Measurements from ENCODE around the gene RASSF1.
A peak's percentile ranks its signal among the peaks of the same experiment; 100 is the strongest.

RASSF1 gene, protein sequence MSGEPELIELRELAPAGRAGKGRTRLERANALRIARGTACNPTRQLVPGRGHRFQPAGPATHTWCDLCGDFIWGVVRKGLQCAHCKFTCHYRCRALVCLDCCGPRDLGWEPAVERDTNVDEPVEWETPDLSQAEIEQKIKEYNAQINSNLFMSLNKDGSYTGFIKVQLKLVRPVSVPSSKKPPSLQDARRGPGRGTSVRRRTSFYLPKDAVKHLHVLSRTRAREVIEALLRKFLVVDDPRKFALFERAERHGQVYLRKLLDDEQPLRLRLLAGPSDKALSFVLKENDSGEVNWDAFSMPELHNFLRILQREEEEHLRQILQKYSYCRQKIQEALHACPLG

DNA sequence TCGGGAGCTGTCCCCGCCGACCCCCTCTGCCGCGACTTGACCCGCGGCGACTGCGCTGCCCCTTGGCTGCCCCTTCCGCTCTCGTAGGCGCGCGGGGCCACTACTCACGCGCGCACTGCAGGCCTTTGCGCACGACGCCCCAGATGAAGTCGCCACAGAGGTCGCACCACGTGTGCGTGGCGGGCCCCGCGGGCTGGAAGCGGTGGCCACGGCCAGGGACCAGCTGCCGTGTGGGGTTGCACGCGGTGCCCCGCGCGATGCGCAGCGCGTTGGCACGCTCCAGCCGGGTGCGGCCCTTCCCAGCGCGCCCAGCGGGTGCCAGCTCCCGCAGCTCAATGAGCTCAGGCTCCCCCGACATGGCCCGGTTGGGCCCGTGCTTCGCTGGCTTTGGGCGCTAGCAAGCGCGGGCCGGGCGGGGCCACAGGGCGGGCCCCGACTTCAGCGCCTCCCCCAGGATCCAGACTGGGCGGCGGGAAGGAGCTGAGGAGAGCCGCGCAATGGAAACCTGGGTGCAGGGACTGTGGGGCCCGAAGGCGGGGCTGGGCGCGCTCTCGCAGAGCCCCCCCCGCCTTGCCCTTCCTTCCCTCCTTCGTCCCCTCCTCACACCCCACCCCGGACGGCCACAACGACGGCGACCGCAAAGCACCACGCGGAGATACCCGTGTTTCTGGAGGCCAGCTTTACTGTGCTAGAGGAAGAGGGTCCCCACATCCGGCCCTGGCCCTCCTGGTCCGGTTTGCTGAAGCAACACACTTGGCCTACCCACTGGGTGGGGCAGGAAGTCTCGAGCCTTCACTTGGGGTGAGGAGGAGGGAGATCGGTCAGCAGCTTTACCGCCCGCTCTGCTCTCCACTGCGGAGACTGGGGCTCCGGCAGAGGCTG lies at the start of gene RASSF1:
RASSF1 (minus strand) TSS at position 389 of the 882 bp plus-strand sequence; CDS start at position 358, 31 bp downstream.
- peak within 1 kb of the TSS; percentile 24 for H3K9ac ChIP-seq (ENCODE audit: low read depth, low read length)
- peaks cover 3% of the 10 kb centered on the region for H3K4me1 ChIP-seq (ENCODE audit: control insufficient read depth, insufficient read depth, low read length)
- H3K36me3 ChIP-seq (ENCODE audit: control insufficient read depth, insufficient read depth, low read length) = no peaks in the 10 kb centered on the region
- H3K27me3 ChIP-seq (ENCODE audit: control insufficient read depth, insufficient read depth, low read length) = peaks cover 70% of the 10 kb centered on the region
- H3K9me3 ChIP-seq (ENCODE audit: control insufficient read depth, insufficient read depth, low read length) = no peaks in the 10 kb centered on the region
- peak within 1 kb of the TSS; percentile 58 for H3K4me3 ChIP-seq (ENCODE audit: low read depth, low read length)

DNA sequence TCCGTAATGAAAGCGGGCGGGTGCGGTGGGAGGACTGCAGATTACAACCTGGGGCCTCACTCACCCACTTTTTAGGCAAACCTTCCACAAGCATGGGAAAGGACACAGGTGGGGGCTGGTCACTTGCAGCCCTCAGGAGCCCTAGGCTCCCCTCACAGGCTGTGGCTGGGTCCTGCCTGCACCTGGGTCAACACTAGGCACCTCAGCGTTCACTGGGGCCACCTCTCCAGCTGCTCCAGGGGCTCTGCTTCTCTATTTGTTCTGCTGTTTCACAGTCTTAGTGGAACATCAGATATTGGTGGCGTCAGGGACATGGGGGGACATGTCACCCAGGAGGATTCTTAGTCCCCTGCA lies 48.8 kb upstream of the RASSF1 start:
- no peaks in the 10 kb centered on the region for H3K36me3 ChIP-seq (ENCODE audit: control insufficient read depth, insufficient read depth, low read length)
- H3K4me3 ChIP-seq (ENCODE audit: low read depth, low read length) = no peak overlapping the region
- no peaks in the 10 kb centered on the region for H3K4me1 ChIP-seq (ENCODE audit: control insufficient read depth, insufficient read depth, low read length)
- H3K9ac ChIP-seq (ENCODE audit: low read depth, low read length) = no peak overlapping the region
- H3K27me3 ChIP-seq (ENCODE audit: control insufficient read depth, insufficient read depth, low read length) = no peaks in the 10 kb centered on the region
- no peaks in the 10 kb centered on the region for H3K9me3 ChIP-seq (ENCODE audit: control insufficient read depth, insufficient read depth, low read length)

DNA sequence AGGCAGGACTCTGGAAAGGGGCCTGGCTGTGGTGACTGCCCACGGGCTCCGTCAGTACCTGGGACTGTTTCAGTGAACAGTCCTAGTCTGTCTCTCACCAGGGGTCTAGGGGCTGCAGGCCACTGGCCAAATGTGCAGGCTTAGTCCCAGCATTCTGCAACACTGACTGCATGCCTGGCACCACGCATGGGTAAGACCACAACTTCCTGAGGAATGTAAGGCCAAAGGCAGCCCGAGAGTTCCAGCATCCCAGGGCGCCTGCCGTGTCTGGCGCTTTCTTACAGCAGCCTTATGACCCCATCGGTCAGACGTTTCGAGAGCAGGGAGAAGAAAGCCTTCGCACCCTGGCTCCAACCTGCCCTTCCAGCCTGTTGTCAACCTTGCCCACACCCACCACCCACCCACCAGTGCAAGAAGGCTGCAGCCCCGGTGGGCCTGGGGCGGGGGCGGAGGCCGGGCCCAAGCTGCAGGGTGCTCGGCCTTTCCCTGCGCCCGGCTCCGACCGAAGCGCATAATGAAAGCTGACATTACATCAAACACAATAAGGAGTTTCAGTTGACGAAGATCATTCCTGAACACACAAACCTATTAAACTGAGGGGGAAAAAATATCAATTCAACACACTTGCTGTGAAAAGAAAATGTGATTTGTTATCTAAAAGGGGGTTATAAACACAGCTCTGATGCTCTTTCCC lies 48.2 kb upstream of the RASSF1 start:
- H3K4me3 ChIP-seq (ENCODE audit: low read depth, low read length) = no peak overlapping the region
- no peaks in the 10 kb centered on the region for H3K27me3 ChIP-seq (ENCODE audit: control insufficient read depth, insufficient read depth, low read length)
- no peaks in the 10 kb centered on the region for H3K36me3 ChIP-seq (ENCODE audit: control insufficient read depth, insufficient read depth, low read length)
- H3K9ac ChIP-seq (ENCODE audit: low read depth, low read length) = no peak overlapping the region
- no peaks in the 10 kb centered on the region for H3K4me1 ChIP-seq (ENCODE audit: control insufficient read depth, insufficient read depth, low read length)
- H3K9me3 ChIP-seq (ENCODE audit: control insufficient read depth, insufficient read depth, low read length) = no peaks in the 10 kb centered on the region

DNA sequence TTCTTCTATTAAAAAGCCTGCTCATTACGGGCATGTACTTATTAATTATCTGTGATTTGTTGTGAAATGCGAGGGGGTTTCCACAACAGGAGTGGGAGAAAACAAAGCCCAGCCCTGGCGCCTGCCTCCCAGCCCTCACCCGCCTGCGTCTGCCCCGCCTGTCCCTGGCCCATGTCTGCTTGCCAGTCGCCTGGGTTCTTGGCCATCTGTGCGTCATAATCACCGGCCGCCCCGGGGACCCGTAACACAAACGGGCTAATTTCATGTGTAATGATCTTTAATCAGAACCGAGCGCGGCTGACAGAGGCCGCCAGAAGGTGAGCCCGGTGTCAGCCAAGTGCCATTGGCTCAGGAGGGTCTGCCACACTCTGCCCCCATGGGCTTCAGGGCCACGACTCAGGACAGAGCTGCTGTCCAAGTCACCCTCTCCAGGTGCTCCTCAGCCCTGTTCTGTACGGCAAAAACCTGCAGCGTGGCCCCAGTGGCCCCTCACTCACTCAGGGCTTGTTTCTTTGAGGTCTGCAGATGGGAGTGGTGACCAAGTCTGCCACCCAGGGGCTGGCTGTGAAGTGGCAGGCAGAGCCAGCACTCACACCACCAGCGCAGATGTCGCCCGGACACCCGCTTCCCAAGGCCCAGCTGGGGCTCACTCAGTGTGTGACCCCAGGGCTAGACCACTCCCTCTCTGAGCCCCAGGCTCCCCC lies 47.5 kb upstream of the RASSF1 start:
- H3K27me3 ChIP-seq (ENCODE audit: control insufficient read depth, insufficient read depth, low read length) = no peaks in the 10 kb centered on the region
- H3K9me3 ChIP-seq (ENCODE audit: control insufficient read depth, insufficient read depth, low read length) = no peaks in the 10 kb centered on the region
- no peak overlapping the region for H3K4me3 ChIP-seq (ENCODE audit: low read depth, low read length)
- no peak overlapping the region for H3K9ac ChIP-seq (ENCODE audit: low read depth, low read length)
- no peaks in the 10 kb centered on the region for H3K36me3 ChIP-seq (ENCODE audit: control insufficient read depth, insufficient read depth, low read length)
- H3K4me1 ChIP-seq (ENCODE audit: control insufficient read depth, insufficient read depth, low read length) = no peaks in the 10 kb centered on the region

DNA sequence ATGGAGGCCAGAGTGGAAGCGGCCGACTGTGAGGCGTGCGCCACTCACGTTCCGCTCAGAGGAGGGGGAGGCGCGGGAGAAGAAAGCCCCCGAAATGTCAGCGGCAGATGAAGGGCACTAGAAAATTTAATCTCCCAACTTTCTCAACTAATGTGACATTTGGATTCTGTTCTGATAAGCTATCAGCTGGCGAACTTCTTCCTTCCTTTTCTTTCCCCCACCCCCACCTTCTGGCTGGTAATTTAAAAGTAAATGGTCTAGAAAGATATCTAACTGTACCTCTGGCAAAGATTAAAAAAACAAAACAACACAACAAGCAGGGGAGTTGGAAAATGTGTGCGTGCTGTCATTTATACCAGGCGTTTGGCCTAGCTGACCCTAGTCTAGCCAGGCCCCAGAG lies 45.1 kb upstream of the RASSF1 start:
- Histone ChIP-seq H3K36me3 (ENCODE audit: control insufficient read depth, insufficient read depth, low read length) (no peaks in the 10 kb centered on the region), H3K4me1 (ENCODE audit: control insufficient read depth, insufficient read depth, low read length) (no peaks in the 10 kb centered on the region), H3K9ac (ENCODE audit: low read depth, low read length) (no peak overlapping the region), H3K27me3 (ENCODE audit: control insufficient read depth, insufficient read depth, low read length) (no peaks in the 10 kb centered on the region), H3K4me3 (ENCODE audit: low read depth, low read length) (no peak overlapping the region), H3K9me3 (ENCODE audit: control insufficient read depth, insufficient read depth, low read length) (no peaks in the 10 kb centered on the region)

DNA sequence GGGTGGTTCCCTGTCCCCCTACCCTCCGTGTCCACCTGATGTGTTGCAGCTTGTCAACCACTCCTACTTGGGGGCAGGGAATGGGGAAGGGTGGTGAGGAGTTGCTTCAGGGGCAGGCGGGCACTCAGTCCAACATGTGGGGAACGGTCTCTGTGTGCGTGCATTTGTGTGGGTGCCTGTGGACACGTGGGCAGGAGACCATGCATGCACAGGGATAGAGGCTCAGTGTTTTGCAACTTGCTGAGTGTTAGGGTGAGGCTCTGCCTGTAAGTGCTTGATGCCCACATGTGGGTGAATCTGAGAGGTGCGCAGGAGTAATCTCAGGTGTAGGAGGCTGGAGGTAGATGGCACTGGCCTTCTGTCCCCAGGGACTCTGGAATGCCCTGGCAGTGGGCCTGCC lies 43.1 kb upstream of the RASSF1 start:
- Histone ChIP-seq H3K4me3 (ENCODE audit: low read depth, low read length) (no peak overlapping the region), H3K4me1 (ENCODE audit: control insufficient read depth, insufficient read depth, low read length) (no peaks in the 10 kb centered on the region), H3K9me3 (ENCODE audit: control insufficient read depth, insufficient read depth, low read length) (no peaks in the 10 kb centered on the region), H3K36me3 (ENCODE audit: control insufficient read depth, insufficient read depth, low read length) (no peaks in the 10 kb centered on the region), H3K9ac (ENCODE audit: low read depth, low read length) (no peak overlapping the region), H3K27me3 (ENCODE audit: control insufficient read depth, insufficient read depth, low read length) (no peaks in the 10 kb centered on the region)

DNA sequence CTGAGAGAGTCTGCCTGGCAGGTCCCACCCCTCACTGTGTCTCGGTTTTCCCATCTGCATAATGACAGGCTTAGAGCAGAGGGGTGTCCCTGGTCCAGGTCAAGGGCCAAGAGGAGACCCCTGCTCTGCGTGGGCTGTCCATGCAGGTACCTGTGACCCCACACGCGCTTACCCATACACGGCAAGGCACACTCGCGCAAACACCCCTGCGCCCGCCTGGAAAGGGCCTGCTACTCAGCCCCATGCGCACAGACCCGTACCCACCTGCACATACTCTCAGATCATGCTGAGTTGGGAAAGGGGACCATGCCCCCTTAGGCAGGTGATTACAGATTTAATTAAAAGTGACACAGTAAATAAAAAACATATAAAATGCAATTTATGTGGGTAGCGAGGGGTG lies 42.1 kb upstream of the RASSF1 start:
- no peaks in the 10 kb centered on the region for H3K36me3 ChIP-seq (ENCODE audit: control insufficient read depth, insufficient read depth, low read length)

DNA sequence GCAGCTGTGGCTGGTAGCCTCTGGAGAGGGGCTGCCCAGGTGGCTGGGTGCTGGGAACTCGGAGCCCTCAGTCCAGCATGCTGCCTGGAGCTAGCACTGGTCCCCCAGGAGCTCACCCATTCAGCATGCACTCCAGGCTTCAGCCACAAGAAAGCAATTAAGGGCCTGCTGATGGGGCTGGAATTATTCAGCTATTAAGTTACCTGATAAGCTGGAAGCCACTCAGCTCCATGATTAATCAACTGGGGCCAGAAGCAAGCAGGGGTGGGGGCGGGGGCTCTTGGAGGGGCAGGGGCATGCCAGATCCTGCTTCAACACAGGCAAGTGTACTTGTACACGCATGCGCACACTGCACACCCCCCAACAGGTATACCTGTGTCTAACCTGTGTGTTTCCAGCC lies 40.7 kb upstream of the RASSF1 start:
- H3K9ac ChIP-seq (ENCODE audit: low read depth, low read length) = no peak overlapping the region
- no peak overlapping the region for H3K4me3 ChIP-seq (ENCODE audit: low read depth, low read length)
- H3K27me3 ChIP-seq (ENCODE audit: control insufficient read depth, insufficient read depth, low read length) = no peaks in the 10 kb centered on the region
- no peaks in the 10 kb centered on the region for H3K4me1 ChIP-seq (ENCODE audit: control insufficient read depth, insufficient read depth, low read length)
- H3K9me3 ChIP-seq (ENCODE audit: control insufficient read depth, insufficient read depth, low read length) = no peaks in the 10 kb centered on the region
- H3K36me3 ChIP-seq (ENCODE audit: control insufficient read depth, insufficient read depth, low read length) = no peaks in the 10 kb centered on the region

More for the DNA sequence above, 42.1 kb upstream of the RASSF1 start:
- Histone ChIP-seq H3K27me3 (ENCODE audit: control insufficient read depth, insufficient read depth, low read length) (no peaks in the 10 kb centered on the region), H3K9ac (ENCODE audit: low read depth, low read length) (no peak overlapping the region), H3K4me3 (ENCODE audit: low read depth, low read length) (no peak overlapping the region), H3K9me3 (ENCODE audit: control insufficient read depth, insufficient read depth, low read length) (no peaks in the 10 kb centered on the region), H3K4me1 (ENCODE audit: control insufficient read depth, insufficient read depth, low read length) (no peaks in the 10 kb centered on the region)

DNA sequence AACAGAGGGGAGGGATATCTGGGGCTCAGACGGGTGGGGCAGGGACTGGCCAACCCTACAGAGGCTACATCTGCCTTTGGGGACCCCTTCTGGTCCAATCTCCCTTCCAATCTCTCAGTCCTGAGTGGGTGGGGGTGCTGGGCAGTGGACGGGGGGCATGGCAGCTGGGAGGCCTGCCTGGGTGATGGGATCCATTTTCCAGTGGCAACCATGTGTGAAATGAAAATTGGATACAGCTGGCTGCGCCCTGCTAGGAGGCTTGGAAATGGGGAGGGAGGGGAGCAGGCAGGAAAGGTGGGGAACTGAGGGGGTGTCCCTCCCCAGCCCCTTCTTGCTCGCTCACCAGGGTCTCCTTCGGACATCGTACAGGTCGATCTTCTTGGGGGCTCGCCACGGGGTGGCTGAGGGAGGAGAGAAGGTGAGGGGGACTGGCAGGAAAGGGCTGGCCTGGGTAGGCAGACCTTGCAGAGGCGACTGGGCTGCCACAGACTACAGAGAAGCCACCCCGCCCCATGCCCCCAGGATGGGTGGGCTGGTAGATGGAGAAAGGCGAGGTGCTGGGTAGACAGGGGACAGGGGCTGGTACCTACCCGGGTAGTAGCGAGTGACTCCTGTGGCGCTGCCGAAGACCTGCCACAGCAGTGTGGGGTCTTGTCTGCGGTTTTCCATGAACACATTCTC lies 39.9 kb upstream of the RASSF1 start:
- no peaks in the 10 kb centered on the region for H3K4me1 ChIP-seq (ENCODE audit: control insufficient read depth, insufficient read depth, low read length)
- no peaks in the 10 kb centered on the region for H3K9me3 ChIP-seq (ENCODE audit: control insufficient read depth, insufficient read depth, low read length)
- H3K36me3 ChIP-seq (ENCODE audit: control insufficient read depth, insufficient read depth, low read length) = no peaks in the 10 kb centered on the region
- H3K27me3 ChIP-seq (ENCODE audit: control insufficient read depth, insufficient read depth, low read length) = no peaks in the 10 kb centered on the region
- no peak overlapping the region for H3K4me3 ChIP-seq (ENCODE audit: low read depth, low read length)
- no peak overlapping the region for H3K9ac ChIP-seq (ENCODE audit: low read depth, low read length)

DNA sequence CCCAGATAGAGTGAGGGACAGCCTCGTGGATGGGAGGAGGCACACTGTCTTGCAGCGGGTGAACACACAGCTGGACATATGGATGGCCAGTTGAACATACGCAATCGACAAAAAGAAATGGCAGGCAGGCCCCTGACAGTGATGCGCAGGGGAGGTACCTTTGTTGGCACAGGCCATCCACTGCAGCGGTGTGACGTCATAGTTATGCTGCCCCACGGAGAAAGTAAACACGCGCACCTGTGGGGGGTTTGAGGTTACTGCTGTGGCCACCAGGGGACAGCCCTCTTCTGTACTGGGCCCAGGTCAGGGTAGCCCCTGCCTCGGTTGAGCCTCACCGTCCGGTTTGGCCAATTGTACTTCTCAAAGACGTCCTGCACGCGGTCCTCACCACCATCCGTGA lies 38.1 kb upstream of the RASSF1 start:
- H3K4me3 ChIP-seq (ENCODE audit: low read depth, low read length) = no peak overlapping the region
- H3K36me3 ChIP-seq (ENCODE audit: control insufficient read depth, insufficient read depth, low read length) = peaks cover 5% of the 10 kb centered on the region
- H3K4me1 ChIP-seq (ENCODE audit: control insufficient read depth, insufficient read depth, low read length) = peaks cover 2% of the 10 kb centered on the region
- no peaks in the 10 kb centered on the region for H3K27me3 ChIP-seq (ENCODE audit: control insufficient read depth, insufficient read depth, low read length)
- H3K9me3 ChIP-seq (ENCODE audit: control insufficient read depth, insufficient read depth, low read length) = no peaks in the 10 kb centered on the region
- no peak overlapping the region for H3K9ac ChIP-seq (ENCODE audit: low read depth, low read length)

DNA sequence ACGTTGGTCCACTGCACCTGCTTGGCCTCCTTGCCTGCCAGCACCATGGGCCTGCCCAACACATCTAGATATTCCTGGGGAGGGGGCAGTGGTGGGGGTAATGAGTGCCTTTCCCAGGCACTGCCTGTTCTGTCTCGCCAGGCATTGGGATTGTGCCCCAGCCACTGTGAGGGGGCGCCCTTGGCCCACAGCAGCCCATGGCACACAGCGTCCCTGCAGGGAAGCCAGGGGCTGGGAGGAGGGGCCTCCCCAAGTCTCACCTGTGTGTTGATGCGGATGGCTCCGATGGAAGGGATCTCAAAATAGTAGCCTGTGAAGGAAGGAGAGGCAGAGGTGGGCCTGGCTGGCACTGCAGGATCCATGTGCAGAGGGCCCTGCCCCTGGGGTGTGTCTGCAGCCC lies 37.4 kb upstream of the RASSF1 start:
- no peak overlapping the region for H3K4me3 ChIP-seq (ENCODE audit: low read depth, low read length)

More for the DNA sequence above, 37.4 kb upstream of the RASSF1 start:
- peaks cover 5% of the 10 kb centered on the region for H3K36me3 ChIP-seq (ENCODE audit: control insufficient read depth, insufficient read depth, low read length)
- H3K9me3 ChIP-seq (ENCODE audit: control insufficient read depth, insufficient read depth, low read length) = no peaks in the 10 kb centered on the region
- no peak overlapping the region for H3K9ac ChIP-seq (ENCODE audit: low read depth, low read length)
- H3K4me1 ChIP-seq (ENCODE audit: control insufficient read depth, insufficient read depth, low read length) = peaks cover 2% of the 10 kb centered on the region
- H3K27me3 ChIP-seq (ENCODE audit: control insufficient read depth, insufficient read depth, low read length) = no peaks in the 10 kb centered on the region
